ENCODE measurements around the gene IFT81. TPM values are rescaled to one million over a fixed set of nuclear protein-coding genes. Genes with fewer than 3 reads are reported as not detected.
"Not testable (repeated sequence)": the region's sequence is repeated elsewhere in the genome, so short reads cannot be mapped to it uniquely, and the experiment has no call there.

Gene IFT81
- polyA plus RNA-seq, 4 donors, result 39.6 to 58.7 (median 47.8) TPM

DNA sequence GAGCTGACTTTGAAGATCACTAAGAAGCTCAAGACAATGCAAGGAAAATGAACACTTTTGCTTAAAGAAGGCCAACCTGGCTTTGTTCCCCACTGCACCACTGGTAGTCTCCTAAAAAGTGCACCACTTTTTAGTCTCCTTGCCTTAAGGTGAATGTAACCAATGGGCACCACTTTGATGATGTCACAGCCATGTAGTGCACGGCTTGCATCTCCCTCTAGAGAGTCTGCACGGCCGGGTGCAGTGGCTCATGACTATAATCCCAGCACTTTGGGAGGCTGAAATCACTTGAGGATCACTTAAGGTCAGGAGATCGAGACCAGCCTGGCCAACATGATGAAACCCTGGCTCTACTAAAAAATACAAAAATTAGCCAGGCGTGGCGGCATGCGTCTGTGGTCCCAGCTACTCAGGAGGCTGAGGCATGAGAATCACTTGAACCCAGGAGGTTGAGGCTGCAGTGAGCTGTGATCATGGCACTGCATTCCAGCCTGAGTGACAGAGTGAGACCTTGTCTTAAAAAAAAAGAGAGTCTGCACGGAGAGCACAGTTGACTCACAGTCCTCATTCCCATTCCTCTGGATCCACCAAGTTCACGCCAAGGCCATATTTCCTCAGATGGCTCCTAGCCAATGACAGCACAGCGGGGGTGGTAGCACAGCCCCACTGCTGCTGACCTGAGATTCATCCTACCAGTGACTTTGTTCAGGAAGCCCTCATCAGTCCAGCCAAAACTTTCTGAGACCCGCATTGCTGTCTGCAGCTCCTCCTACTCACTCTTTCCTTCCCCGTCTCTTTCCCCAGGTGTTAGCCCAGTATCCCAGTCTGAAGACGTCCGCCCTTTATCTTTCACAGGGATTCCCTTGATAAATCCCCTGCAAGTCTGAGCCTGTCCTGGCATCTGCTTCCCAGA, 16.5 kb upstream of the IFT81 start:
- no peak for DNase-seq (ENCODE audit: low read depth in 4 of 4, low spot score in 2 of 4)

- DNase-seq (ENCODE audit: low read depth in 4 of 4, low spot score in 2 of 4), result no peak
Measured at GRCh38 chr12:110108309-110109036, 15.7 kb upstream of the IFT81 start.

DNA sequence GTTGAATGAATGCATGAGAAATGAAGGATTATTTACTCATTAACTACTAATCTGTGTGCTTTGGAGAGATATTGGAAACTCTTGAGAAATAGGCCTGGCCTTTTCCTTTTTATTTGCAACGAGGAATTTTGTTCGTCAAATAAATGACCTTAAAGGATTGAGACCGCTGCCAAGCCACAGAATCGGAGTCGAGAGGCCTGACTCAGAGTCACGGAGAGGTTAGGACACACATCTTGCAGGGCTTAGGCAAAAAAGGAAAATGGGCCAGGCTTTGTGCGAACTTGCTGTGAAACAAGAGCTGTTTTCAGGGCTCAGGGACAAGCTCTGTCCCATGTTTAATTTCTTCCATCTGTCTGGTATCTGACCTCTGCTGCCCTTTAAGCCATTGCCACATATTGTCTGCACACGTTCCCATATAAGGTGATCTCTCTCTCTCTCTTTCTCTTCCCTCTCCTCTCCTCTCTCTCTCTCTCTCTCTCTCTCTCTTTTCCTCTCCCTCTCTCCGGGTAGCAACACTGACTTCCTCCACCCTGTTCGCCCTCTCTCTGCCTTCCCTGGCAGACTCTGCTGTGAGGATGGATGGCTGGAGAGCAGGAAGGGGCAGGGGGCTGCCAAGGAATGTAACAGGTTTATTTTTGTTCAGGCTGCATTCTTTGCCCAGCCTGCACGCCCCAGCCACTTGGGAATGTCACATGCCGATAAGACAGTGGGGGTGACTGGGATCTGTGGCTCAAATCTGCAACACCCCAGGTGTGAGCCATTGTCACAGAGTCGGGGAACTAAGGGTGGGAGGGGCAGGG, 14.9 kb upstream of the IFT81 start:
- peak in 1 of 4 donors; percentile 23 for DNase-seq (ENCODE audit: low read depth in 4 of 4, low spot score in 2 of 4)

DNA sequence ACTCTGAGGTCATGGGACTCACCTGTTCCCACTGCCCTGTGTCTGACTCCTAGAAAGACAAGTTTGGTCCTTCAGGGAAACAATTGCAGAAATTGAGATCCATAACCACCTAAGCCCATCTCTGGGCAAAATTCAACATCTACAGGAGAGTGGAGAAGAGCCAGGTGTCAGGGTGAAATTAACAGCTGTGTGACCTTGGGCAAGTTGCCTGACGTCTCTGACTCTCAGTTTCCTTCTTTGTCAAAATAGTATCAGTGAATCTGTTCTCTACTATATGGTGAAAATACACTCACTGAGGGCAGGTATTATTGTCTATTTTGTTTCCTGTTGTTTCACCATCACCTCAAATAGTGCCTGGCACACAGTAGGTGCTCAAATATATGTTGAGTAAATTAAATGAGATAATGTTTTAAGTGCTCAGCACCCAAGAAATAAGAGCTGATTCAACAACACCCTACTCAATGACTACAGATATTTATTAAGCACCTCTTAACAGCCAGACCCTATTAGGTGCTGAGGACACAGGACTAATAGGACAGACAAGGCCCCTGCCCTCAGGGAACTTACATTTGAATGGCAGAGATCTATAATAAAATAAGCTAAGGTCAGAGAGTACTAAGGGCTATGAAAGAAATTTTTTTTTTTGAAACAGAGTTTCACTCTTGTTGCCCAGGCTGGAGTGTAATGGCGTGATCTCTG, 14.2 kb upstream of the IFT81 start:
- DNase-seq (ENCODE audit: low read depth in 4 of 4, low spot score in 2 of 4), result no peak

- no peak for DNase-seq (ENCODE audit: low read depth in 4 of 4, low spot score in 2 of 4)
Measured at GRCh38 chr12:110111476-110112334, 12.5 kb upstream of the IFT81 start.

GRCh38 chr12:110112335-110112660, 11.9 kb upstream of the IFT81 start:
- no peak for DNase-seq (ENCODE audit: low read depth in 4 of 4, low spot score in 2 of 4)

DNA sequence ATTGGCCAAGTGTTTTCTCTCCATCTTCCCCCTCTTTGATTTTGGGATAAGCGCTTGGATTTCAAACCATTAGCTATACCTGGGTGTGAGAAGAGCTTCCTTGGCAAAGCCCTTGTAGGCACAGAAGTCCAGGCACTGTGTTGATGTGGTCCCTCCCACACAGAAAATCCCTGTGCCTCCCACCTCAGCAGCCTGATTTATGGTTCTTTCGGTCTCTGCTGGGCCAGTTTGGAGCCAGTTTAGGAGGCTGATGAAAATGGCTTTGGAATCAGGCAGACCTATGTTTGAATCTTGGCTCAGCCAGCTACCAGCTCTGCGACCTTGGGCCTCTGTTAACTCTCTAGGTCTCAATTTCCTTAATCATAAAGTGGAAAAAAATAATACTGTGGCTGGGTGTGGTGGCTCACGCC, 9.6 kb upstream of the IFT81 start:
- no peak for DNase-seq (ENCODE audit: low read depth in 4 of 4, low spot score in 2 of 4)

- no peak for DNase-seq (ENCODE audit: low read depth in 4 of 4, low spot score in 2 of 4)
Measured at GRCh38 chr12:110115675-110116074, 8.5 kb upstream of the IFT81 start.

- DNase-seq (ENCODE audit: low read depth in 4 of 4, low spot score in 2 of 4), result no peak
Measured at GRCh38 chr12:110116623-110117022, 7.5 kb upstream of the IFT81 start.

- DNase-seq (ENCODE audit: low read depth in 4 of 4, low spot score in 2 of 4), result not testable (repeated sequence)
Measured at GRCh38 chr12:110117210-110117609, 6.9 kb upstream of the IFT81 start.

GRCh38 chr12:110117956-110118685, 6.0 kb upstream of the IFT81 start:
- no peak for DNase-seq (ENCODE audit: low read depth in 4 of 4, low spot score in 2 of 4)

DNA sequence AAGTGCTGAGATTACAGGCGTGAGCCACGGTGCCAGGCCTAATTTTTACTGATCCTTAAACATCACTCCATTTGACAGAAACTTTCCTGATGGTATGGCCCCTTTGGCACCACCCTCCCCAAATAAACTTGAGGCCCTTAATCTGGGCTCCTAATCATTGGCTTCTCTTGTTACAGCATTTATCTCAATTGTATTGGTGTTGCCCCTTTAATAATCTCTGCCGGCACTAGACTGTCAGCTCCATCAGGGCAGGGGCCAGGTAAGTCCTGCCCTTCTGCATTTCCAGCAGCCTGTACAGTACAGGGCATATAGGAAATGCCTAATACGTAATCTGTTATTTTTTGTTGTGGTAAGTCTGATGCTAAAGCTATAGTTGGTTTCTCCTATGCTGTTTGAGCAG, 1.2 kb upstream of the IFT81 start:
- DNase-seq (ENCODE audit: low read depth in 4 of 4, low spot score in 2 of 4), result no peak

DNA sequence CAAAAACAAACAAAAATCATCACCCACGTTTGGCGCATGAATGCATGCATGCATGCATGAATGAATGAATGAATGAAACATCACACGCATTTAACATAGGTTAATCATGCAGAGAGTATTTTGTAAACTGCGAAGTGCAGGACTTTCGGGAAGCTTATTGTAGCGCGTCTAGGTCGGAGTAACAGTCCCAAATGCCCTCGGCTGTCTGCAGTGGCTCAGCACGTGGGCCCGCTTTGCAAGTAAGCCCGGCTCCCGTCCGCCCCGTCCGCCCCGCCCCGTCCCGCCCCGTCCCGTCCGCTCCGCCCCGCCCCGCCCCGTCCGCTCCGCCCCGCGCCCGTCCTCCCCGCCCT, 263 bp upstream of the IFT81 start:
- no peak for DNase-seq (ENCODE audit: low read depth in 4 of 4, low spot score in 2 of 4)

- DNase-seq (ENCODE audit: low read depth in 4 of 4, low spot score in 2 of 4), result no peak
Measured at GRCh38 chr12:110126557-110126956, 2.4 kb downstream of the IFT81 start.

DNA sequence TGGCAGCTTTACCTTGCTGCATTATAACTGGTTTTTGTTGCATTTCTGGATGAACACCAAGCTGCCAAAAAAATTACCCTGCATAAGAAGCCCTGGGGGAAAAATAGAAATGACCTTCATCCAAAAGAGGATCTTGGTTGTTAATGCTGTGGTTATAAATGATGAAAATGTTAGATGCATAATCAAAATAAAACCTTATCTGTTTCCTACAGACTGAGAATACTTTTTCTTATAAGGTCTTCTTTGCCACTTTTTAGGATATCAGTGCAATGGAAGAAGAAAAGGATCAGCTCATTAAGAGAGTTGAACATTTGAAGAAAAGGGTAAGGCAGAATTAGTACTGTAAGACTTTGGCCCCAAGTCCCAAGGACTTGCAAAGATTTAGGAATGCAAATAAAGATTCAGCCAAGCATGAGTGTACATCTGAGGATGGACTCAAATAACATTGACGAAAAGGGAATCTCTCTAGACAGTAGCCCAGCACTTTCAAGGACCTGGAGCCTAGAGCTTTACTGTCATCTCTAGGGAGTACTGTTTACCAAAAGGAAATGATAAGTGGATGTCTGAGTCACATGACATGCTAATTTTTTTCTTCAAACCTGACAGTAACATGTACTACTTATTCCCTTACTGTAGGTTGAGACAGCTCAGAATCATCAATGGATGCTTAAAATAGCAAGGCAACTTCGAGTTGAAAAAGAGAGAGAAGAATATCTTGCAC, 10.7 kb downstream of the IFT81 start:
- no peak for DNase-seq (ENCODE audit: low read depth in 4 of 4, low spot score in 2 of 4)

GRCh38 chr12:110135806-110136205, 11.6 kb downstream of the IFT81 start:
- no peak for DNase-seq (ENCODE audit: low read depth in 4 of 4, low spot score in 2 of 4)

DNA sequence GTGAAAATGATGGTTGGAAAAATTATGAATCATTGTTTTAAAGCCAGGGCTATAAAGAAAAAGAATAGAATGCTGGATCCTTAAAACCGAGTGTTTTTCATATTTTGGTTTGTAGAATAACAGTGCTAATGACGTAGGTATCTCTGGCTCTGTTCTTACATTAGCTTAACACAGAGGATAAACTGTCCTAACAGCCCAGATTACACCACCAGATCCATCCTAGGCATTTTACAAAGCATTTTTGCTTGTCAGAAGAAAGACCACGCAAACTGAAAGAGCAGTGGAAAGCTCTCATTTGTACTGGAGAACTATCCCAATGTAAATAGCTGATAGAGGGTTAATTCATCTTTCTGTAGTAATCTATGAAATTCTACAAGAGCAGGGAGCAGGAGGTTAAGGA, 13.6 kb downstream of the IFT81 start:
- DNase-seq (ENCODE audit: low read depth in 4 of 4, low spot score in 2 of 4), result no peak

DNA sequence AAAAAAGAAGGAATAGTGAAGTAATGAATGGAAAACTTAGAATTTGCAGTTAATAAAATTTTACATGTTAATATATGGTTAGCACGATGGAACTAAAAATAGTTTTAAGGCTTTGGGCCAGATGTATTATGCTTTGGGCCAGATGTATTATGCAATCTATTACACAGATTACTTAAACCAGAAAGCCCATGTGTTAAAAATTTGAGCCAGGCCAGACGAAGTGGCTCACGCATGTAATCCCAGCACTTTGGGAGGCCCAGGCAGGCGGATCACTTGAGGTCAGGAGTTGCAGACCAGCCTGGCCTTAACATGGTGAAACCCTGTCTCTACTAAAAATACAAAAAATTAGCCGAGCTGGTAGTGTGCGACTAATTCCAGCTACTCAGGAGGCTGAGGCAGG, 17.2 kb downstream of the IFT81 start:
- no peak for DNase-seq (ENCODE audit: low read depth in 4 of 4, low spot score in 2 of 4)
